Fibroblast of lung (primary cell): ENCODE measurements around the gene SPECC1L.

Source experiments
- EZH2 ChIP-seq: IDR thresholded peaks from 2 replicates; pipeline ENCODE4 v1.5.1; 2012; ENCODE audit warnings: low read length, control low read depth, mild to moderate bottlenecking; ENCODE audit errors: missing control alignments
- TF ChIP-seq, protein P1 (sequence below), 2 donors: IDR thresholded peaks in 1 of 2; conservative IDR thresholded peaks in 1 of 2; 1 replicate in 1 of 2; 2 replicates in 1 of 2; pipeline ENCODE4 v1.5.1; 2011 to 2012; ENCODE audit warnings: low read length in 2 of 2, control low read depth in 1 of 2, inconsistent platforms in 1 of 2, low read depth in 1 of 2, mild to moderate bottlenecking in 1 of 2

DNA sequence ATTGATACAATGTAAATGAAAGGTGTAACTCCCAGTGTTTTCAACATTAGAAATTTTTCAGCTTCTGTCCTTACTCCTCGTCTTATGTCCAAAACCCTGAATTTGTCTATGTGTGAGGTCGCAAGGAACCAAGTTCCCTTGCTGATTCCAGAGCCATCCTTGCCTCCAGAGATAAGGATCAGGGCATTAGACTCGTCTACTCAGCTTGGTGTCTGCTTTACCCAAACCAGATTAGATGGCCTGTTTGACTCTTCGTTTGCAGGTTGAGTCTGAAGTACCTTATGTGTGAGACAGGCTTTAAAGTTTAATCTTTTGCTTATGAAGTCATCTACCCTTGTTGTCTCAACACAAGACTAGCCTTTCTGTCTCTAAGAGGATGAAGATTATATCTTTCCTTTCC, 55.6 kb downstream of the SPECC1L start:
- TF ChIP-seq EZH2, result no peak
- TF ChIP-seq, protein P1, sequence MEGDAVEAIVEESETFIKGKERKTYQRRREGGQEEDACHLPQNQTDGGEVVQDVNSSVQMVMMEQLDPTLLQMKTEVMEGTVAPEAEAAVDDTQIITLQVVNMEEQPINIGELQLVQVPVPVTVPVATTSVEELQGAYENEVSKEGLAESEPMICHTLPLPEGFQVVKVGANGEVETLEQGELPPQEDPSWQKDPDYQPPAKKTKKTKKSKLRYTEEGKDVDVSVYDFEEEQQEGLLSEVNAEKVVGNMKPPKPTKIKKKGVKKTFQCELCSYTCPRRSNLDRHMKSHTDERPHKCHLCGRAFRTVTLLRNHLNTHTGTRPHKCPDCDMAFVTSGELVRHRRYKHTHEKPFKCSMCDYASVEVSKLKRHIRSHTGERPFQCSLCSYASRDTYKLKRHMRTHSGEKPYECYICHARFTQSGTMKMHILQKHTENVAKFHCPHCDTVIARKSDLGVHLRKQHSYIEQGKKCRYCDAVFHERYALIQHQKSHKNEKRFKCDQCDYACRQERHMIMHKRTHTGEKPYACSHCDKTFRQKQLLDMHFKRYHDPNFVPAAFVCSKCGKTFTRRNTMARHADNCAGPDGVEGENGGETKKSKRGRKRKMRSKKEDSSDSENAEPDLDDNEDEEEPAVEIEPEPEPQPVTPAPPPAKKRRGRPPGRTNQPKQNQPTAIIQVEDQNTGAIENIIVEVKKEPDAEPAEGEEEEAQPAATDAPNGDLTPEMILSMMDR (conservative IDR thresholded peaks at IDR 0.05 in 1 of 2, IDR thresholded peaks at IDR 0.05 in 1 of 2; ENCODE audit: low read depth in 1 of 2, low read length in 2 of 2), result no peak
